Suppressor macrophage treated with lipopolysaccharide for 4 hours (primary cell): Measurements from ENCODE around the gene ABHD6.
A peak's percentile ranks its signal among the peaks of the same experiment; 100 is the strongest.
"Not testable (repeated sequence)": the region's sequence is repeated elsewhere in the genome, so short reads cannot be mapped to it uniquely, and the experiment has no call there.

ENCODE experiments used
- DNase-seq: peaks from one replicate; pipeline ENCODE4 v3.0.0-alpha.2; 2020

Gene ABHD6

GRCh38 chr3:58243976-58244585 is 6.5 kb downstream of the ABHD6 start:
- no peak for DNase-seq

- no peak for DNase-seq
Observed at GRCh38 chr3:58246148-58247047, 8.8 kb downstream of the ABHD6 start.

- no peak for DNase-seq
Observed at GRCh38 chr3:58249358-58250092, 11.9 kb downstream of the ABHD6 start.

- DNase-seq, result no peak
Observed at GRCh38 chr3:58250093-58250707, 12.6 kb downstream of the ABHD6 start.

GRCh38 chr3:58251631-58252035 is 14.0 kb downstream of the ABHD6 start:
- DNase-seq, result no peak

GRCh38 chr3:58254144-58254543 is 16.6 kb downstream of the ABHD6 start:
- no peak for DNase-seq

- peak; percentile 57 for DNase-seq
Observed at GRCh38 chr3:58256061-58256460, 18.5 kb downstream of the ABHD6 start.

- DNase-seq, result no peak
Observed at GRCh38 chr3:58256511-58256910, 18.9 kb downstream of the ABHD6 start.

- no peak for DNase-seq
Observed at GRCh38 chr3:58258392-58259055, 20.9 kb downstream of the ABHD6 start.

- peak; percentile 91 for DNase-seq
Observed at GRCh38 chr3:58260261-58260731, 22.7 kb downstream of the ABHD6 start.

- peak; percentile 53 for DNase-seq
Observed at GRCh38 chr3:58260733-58261132, 23.1 kb downstream of the ABHD6 start.

GRCh38 chr3:58261954-58262666 is 24.5 kb downstream of the ABHD6 start:
- DNase-seq, result no peak

GRCh38 chr3:58266577-58266976 is 29.0 kb downstream of the ABHD6 start:
- DNase-seq, result no peak

- peak; percentile 27 for DNase-seq
Observed at GRCh38 chr3:58267543-58267942, 30.0 kb downstream of the ABHD6 start.

GRCh38 chr3:58269356-58269755 is 31.8 kb downstream of the ABHD6 start:
- DNase-seq, result no peak

- no peak for DNase-seq
Observed at GRCh38 chr3:58270485-58270884, 32.9 kb downstream of the ABHD6 start.

GRCh38 chr3:58271901-58272501 is 34.4 kb downstream of the ABHD6 start:
- peak; percentile 86 for DNase-seq

GRCh38 chr3:58272891-58273290 is 35.3 kb downstream of the ABHD6 start:
- no peak for DNase-seq

GRCh38 chr3:58273362-58273761 is 35.8 kb downstream of the ABHD6 start:
- not testable (repeated sequence) for DNase-seq

- no peak for DNase-seq
Observed at GRCh38 chr3:58274027-58274614, 36.5 kb downstream of the ABHD6 start.

GRCh38 chr3:58281069-58281468 is 43.5 kb downstream of the ABHD6 start:
- DNase-seq, result no peak
